ENCODE measurements around the gene UACA.
A peak's percentile ranks its signal among the peaks of the same experiment; 100 is the strongest.
"Not testable (repeated sequence)": the region's sequence is repeated elsewhere in the genome, so short reads cannot be mapped to it uniquely, and the experiment has no call there.

UACA gene

GRCh38 chr15:70750203-70750869, 13.0 kb downstream of the UACA start:
- DNase-seq = no peak

- DNase-seq = peak; percentile 20 to 48 (median 42)
These were observed 15.0 kb downstream of the UACA start for GRCh38 chr15:70748281-70748747.

- DNase-seq = not testable (repeated sequence)
These were observed 16.8 kb downstream of the UACA start for GRCh38 chr15:70746598-70746997.

- no peak for DNase-seq
These were observed 20.4 kb downstream of the UACA start for GRCh38 chr15:70742928-70743327.

- peak; percentile 28 to 70 (median 50) for DNase-seq
These were observed 21.6 kb downstream of the UACA start for GRCh38 chr15:70741677-70742293.

GRCh38 chr15:70741107-70741531, 22.2 kb downstream of the UACA start:
- peak; percentile 55 to 78 (median 74) for DNase-seq

GRCh38 chr15:70735040-70735439, 28.3 kb downstream of the UACA start:
- DNase-seq = not testable (repeated sequence)

GRCh38 chr15:70729164-70729563, 34.2 kb downstream of the UACA start:
- DNase-seq = no peak

- no peak for DNase-seq
These were observed 36.6 kb downstream of the UACA start for GRCh38 chr15:70726753-70727152.

- no peak for DNase-seq
These were observed 39.4 kb downstream of the UACA start for GRCh38 chr15:70723927-70724326.

- no peak for DNase-seq
These were observed 40.3 kb downstream of the UACA start for GRCh38 chr15:70723122-70723422.

- DNase-seq = peak; percentile 17 to 77 (median 48)
These were observed 40.9 kb downstream of the UACA start for GRCh38 chr15:70722266-70723121.

GRCh38 chr15:70720228-70721016, 42.9 kb downstream of the UACA start:
- no peak for DNase-seq

- no peak for DNase-seq
These were observed 46.0 kb downstream of the UACA start for GRCh38 chr15:70717237-70717793.

GRCh38 chr15:70715840-70716485, 47.4 kb downstream of the UACA start:
- no peak for DNase-seq

- DNase-seq = no peak
These were observed 48.8 kb downstream of the UACA start for GRCh38 chr15:70714565-70714964.

- DNase-seq = no peak
These were observed 49.3 kb downstream of the UACA start for GRCh38 chr15:70714015-70714414.

- DNase-seq = no peak
These were observed 51.1 kb downstream of the UACA start for GRCh38 chr15:70712271-70712670.

- no peak for DNase-seq
These were observed 52.6 kb downstream of the UACA start for GRCh38 chr15:70710714-70711113.

- no peak for DNase-seq
These were observed 54.5 kb downstream of the UACA start for GRCh38 chr15:70708839-70709238.

- DNase-seq = no peak
These were observed 55.6 kb downstream of the UACA start for GRCh38 chr15:70707686-70708300.

Measured in suppressor macrophage (primary cell).